HEK293 (cell line): Measurements from ENCODE around the gene CHL1.

Source experiments
- CTCF ChIA-PET: fragments of 350-600 bp; formaldehyde crosslinking; extraction: SDS; loops from one replicate; lab custom pipeline; 2021; ENCODE audit warnings: antibody characterized with exemption; lab: Yijun Ruan, JAX
- POLR2A ChIA-PET: fragments of 300-600 bp; formaldehyde crosslinking; extraction: SDS; loops from one replicate; lab custom pipeline; 2020; ENCODE audit warnings: antibody characterized with exemption, inconsistent platforms; lab: Yijun Ruan, JAX
- H3K27ac ChIP-seq: fragments of 200-500 bp; sonication (Bioruptor generic); 2 replicates; pipeline ENCODE4 v1.5.1; 2014; ENCODE audit warnings: low read depth, low read length, control low read depth, inconsistent platforms; ENCODE audit errors: extremely low read depth
- H3K36me3 ChIP-seq, 2 experiments: fragments of 200-500 bp in 1 of 2; sonication (Bioruptor generic) in 1 of 2; 1 replicate in 1 of 2; 2 replicates in 1 of 2; pipeline ENCODE4 v1.5.1; 2014 to 2017; ENCODE audit warnings: inconsistent platforms in 2 of 2, low read length in 2 of 2; ENCODE audit not compliant: control insufficient read depth in 2 of 2, insufficient read depth in 1 of 2
- H3K4me1 ChIP-seq: fragments of 200-500 bp; sonication (Bioruptor generic); 2 replicates; pipeline ENCODE4 v1.5.1; 2014; ENCODE audit warnings: mild to moderate bottlenecking, low read length, inconsistent platforms; ENCODE audit not compliant: control insufficient read depth, insufficient read depth
- H3K4me3 ChIP-seq: 2 replicates; pipeline ENCODE4 v1.5.1; 2011; ENCODE audit warnings: low read depth, mild to moderate bottlenecking, control low read depth, low read length, moderate library complexity
- H3K9me3 ChIP-seq: fragments of 200-500 bp; sonication (Bioruptor generic); 2 replicates; pipeline ENCODE4 v1.5.1; 2014; ENCODE audit warnings: low read depth, low read length, inconsistent platforms; ENCODE audit not compliant: control insufficient read depth, insufficient read depth
- KLF10 ChIP-seq: fragments of 450-650 bp; IDR thresholded peaks from 2 replicates; pipeline ENCODE4 v1.5.1; 2018; ENCODE audit warnings: missing biosample characterization, mild to moderate bottlenecking, missing genetic modification characterization
- KLF9 ChIP-seq: fragments of 450-650 bp; formaldehyde crosslinking; IDR thresholded peaks from 2 replicates; pipeline ENCODE4 v1.5.1; 2016; ENCODE audit warnings: missing biosample characterization, missing genetic modification characterization, low read depth
- TRIM28 ChIP-seq: IDR thresholded peaks from 2 replicates; pipeline ENCODE4 v1.6.1; 2011; ENCODE audit warnings: low read length, control low read depth, borderline replicate concordance
- YY1 ChIP-seq: fragments of 450-650 bp; formaldehyde crosslinking; IDR thresholded peaks from 2 replicates; pipeline ENCODE4 v1.5.1; 2018; ENCODE audit warnings: missing biosample characterization, missing genetic modification characterization
- ZFP69B ChIP-seq: fragments of 450-650 bp; formaldehyde crosslinking; IDR thresholded peaks from 2 replicates; pipeline ENCODE4 v1.5.1; 2016; ENCODE audit warnings: missing biosample characterization, missing genetic modification characterization
- ZNF114 ChIP-seq: fragments of 450-650 bp; formaldehyde crosslinking; IDR thresholded peaks from 2 replicates; pipeline ENCODE4 v1.5.0; 2017; ENCODE audit warnings: missing biosample characterization, missing genetic modification characterization
- ZNF19 ChIP-seq: fragments of 450-650 bp; formaldehyde crosslinking; IDR thresholded peaks from 2 replicates; pipeline ENCODE4; 2016; ENCODE audit warnings: missing biosample characterization, missing genetic modification characterization, low read depth
- ZNF2 ChIP-seq: fragments of 450-650 bp; formaldehyde crosslinking; IDR thresholded peaks from 2 replicates; pipeline ENCODE4 v1.5.1; 2016; ENCODE audit warnings: missing biosample characterization, missing genetic modification characterization
- ZNF202 ChIP-seq: fragments of 450-650 bp; formaldehyde crosslinking; IDR thresholded peaks from 2 replicates; pipeline ENCODE4 v1.5.1; 2016; ENCODE audit warnings: missing biosample characterization, missing genetic modification characterization, borderline replicate concordance
- ZNF24 ChIP-seq: fragments of 450-650 bp; formaldehyde crosslinking; IDR thresholded peaks from 2 replicates; pipeline ENCODE4 v1.5.1; 2016; ENCODE audit warnings: missing biosample characterization, missing genetic modification characterization
- ZNF324 ChIP-seq: fragments of 450-650 bp; formaldehyde crosslinking; IDR thresholded peaks from 2 replicates; pipeline ENCODE4 v1.5.1; 2016; ENCODE audit warnings: missing biosample characterization, missing genetic modification characterization
- ZNF37A ChIP-seq: fragments of 450-650 bp; IDR thresholded peaks from 2 replicates; pipeline ENCODE4 v1.5.1; 2018; ENCODE audit warnings: missing biosample characterization, missing genetic modification characterization
- ZNF404 ChIP-seq: fragments of 450-650 bp; formaldehyde crosslinking; IDR thresholded peaks from 2 replicates; pipeline ENCODE4 v1.5.1; 2017; ENCODE audit warnings: missing biosample characterization, missing genetic modification characterization
- ZNF48 ChIP-seq: fragments of 450-650 bp; formaldehyde crosslinking; IDR thresholded peaks from 2 replicates; pipeline ENCODE4 v1.5.1; 2016; ENCODE audit warnings: missing biosample characterization, missing genetic modification characterization
- ZNF544 ChIP-seq: fragments of 450-650 bp; formaldehyde crosslinking; IDR thresholded peaks from 2 replicates; pipeline ENCODE4 v1.5.0; 2017; ENCODE audit warnings: missing biosample characterization, missing genetic modification characterization
- ZNF548 ChIP-seq: fragments of 450-650 bp; formaldehyde crosslinking; IDR thresholded peaks from 2 replicates; pipeline ENCODE4 v1.5.1; 2016; ENCODE audit warnings: missing biosample characterization, missing genetic modification characterization
- ZNF561 ChIP-seq: fragments of 450-650 bp; IDR thresholded peaks from 2 replicates; pipeline ENCODE4 v1.5.1; 2018; ENCODE audit warnings: missing biosample characterization, missing genetic modification characterization, borderline replicate concordance
- ZNF596 ChIP-seq: fragments of 450-650 bp; IDR thresholded peaks from 2 replicates; pipeline ENCODE4 v1.5.0; 2018; ENCODE audit warnings: missing biosample characterization, mild to moderate bottlenecking, missing genetic modification characterization, moderate library complexity
- ZNF639 ChIP-seq: fragments of 450-650 bp; formaldehyde crosslinking; IDR thresholded peaks from 2 replicates; pipeline ENCODE4 v1.5.1; 2016; ENCODE audit warnings: missing biosample characterization, missing genetic modification characterization
- ZNF837 ChIP-seq: fragments of 450-650 bp; formaldehyde crosslinking; IDR thresholded peaks from 2 replicates; pipeline ENCODE4 v1.5.1; 2016; ENCODE audit warnings: missing biosample characterization, missing genetic modification characterization
- ZSCAN16 ChIP-seq: fragments of 450-650 bp; formaldehyde crosslinking; IDR thresholded peaks from 2 replicates; pipeline ENCODE4 v1.5.1; 2016; ENCODE audit warnings: missing biosample characterization, missing genetic modification characterization
- TF ChIP-seq, protein P1 (sequence below): fragments of 450-650 bp; formaldehyde crosslinking; IDR thresholded peaks from 2 replicates; pipeline ENCODE4 v1.5.1; 2016; ENCODE audit warnings: missing biosample characterization, missing genetic modification characterization, borderline replicate concordance
- TF ChIP-seq, protein P2 (sequence below): fragments of 450-650 bp; formaldehyde crosslinking; IDR thresholded peaks from 2 replicates; pipeline ENCODE4 v1.5.1; 2017; ENCODE audit warnings: missing biosample characterization, missing genetic modification characterization

Gene CHL1

GRCh38 chr3:184976-185375 is 11.6 kb upstream of the CHL1 start:
- H3K9me3 ChIP-seq, result no peaks in the 10 kb centered on the region
- no peak for TF ChIP-seq ZNF48 (tag by site-specific recombination)
- TF ChIP-seq ZFP69B (tag by site-specific recombination), result no peak
- TF ChIP-seq, all 188 proteins: peak for 0
- H3K4me3 ChIP-seq, result no peak overlapping the region
- no peaks in the 10 kb centered on the region for H3K36me3 ChIP-seq
- CTCF ChIA-PET, result interaction anchor here (0.6 to 0.9 kb wide), 4 partner anchors 104 to 245 kb away, joined by 3 to 4 read pairs (median 3); no protein-coding TSS in a partner anchor
- no peaks in the 10 kb centered on the region for H3K4me1 ChIP-seq
- POLR2A ChIA-PET, result no interaction called here
- no peak overlapping the region for H3K27ac ChIP-seq

DNA sequence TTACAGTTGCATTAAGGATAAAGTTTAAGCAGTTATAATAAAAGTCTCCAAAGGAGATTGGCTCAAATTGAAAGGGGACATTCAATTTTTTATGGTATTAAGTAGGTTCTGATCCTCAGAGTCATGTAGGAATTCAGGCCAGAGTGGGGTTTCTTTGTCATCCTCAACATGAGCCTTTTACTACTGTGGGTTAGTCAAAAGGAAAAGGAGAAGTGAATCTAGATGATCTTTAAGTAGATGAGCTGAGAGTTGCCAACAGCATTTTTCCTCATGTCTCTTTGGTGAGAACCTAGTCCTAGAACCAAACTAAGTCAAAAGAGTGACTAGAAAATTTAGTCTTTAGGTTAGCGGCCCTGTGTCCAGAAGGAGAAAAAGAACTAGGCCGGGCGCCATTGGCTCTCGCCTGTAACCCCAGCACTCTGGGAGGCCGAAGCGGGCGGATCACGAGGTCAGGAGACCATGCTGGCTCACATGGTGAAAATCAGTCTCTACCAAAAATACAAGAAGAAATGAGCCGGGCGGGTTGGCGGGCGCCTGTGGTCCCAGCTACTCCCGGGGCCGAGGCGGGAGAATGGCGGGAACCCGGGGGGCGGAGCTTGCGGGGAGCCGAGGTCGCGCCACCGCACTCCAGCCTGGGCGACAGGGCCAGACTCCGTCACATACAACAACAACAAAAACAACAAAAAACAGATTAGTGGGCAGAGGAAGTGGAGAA is 4.2 kb upstream of the CHL1 start:
- H3K9me3 ChIP-seq, result no peaks in the 10 kb centered on the region
- H3K36me3 ChIP-seq, result no peaks in the 10 kb centered on the region
- H3K4me1 ChIP-seq, result no peaks in the 10 kb centered on the region
- TF ChIP-seq KLF10 (tag by site-specific recombination), result no peak
- 0 out of 2 replicates have a peak, but pooled peaks have one; percentile 31 for TF ChIP-seq ZNF202 (tag by site-specific recombination)
- no peak for TF ChIP-seq ZNF837 (tag by site-specific recombination)
- TF ChIP-seq, all 188 proteins: peak for 1
- POLR2A ChIA-PET, result no interaction called here
- H3K4me3 ChIP-seq, result no peak overlapping the region
- CTCF ChIA-PET, result interaction anchor here (0.9 to 1.1 kb wide), 2 partner anchors 16 to 162 kb away, joined by 3 read pairs; no protein-coding TSS in a partner anchor
- no peak overlapping the region for H3K27ac ChIP-seq

- Histone ChIP-seq H3K36me3 (no peaks in the 10 kb centered on the region), H3K4me1 (no peaks in the 10 kb centered on the region), H3K4me3 (no peak overlapping the region), H3K9me3 (no peaks in the 10 kb centered on the region), H3K27ac (no peak overlapping the region)
- CTCF ChIA-PET, result interaction anchor here (1.2 kb wide), 2 partner anchors 13 to 127 kb away, joined by 3 read pairs; no protein-coding TSS in a partner anchor
- POLR2A ChIA-PET, result no interaction called here
- no peak for TF ChIP-seq YY1
- no peak for TF ChIP-seq ZNF324
- no peak for TF ChIP-seq ZNF37A (tag by site-specific recombination)
- no peak for TF ChIP-seq ZSCAN16 (tag by site-specific recombination)
- TF ChIP-seq, protein P1, sequence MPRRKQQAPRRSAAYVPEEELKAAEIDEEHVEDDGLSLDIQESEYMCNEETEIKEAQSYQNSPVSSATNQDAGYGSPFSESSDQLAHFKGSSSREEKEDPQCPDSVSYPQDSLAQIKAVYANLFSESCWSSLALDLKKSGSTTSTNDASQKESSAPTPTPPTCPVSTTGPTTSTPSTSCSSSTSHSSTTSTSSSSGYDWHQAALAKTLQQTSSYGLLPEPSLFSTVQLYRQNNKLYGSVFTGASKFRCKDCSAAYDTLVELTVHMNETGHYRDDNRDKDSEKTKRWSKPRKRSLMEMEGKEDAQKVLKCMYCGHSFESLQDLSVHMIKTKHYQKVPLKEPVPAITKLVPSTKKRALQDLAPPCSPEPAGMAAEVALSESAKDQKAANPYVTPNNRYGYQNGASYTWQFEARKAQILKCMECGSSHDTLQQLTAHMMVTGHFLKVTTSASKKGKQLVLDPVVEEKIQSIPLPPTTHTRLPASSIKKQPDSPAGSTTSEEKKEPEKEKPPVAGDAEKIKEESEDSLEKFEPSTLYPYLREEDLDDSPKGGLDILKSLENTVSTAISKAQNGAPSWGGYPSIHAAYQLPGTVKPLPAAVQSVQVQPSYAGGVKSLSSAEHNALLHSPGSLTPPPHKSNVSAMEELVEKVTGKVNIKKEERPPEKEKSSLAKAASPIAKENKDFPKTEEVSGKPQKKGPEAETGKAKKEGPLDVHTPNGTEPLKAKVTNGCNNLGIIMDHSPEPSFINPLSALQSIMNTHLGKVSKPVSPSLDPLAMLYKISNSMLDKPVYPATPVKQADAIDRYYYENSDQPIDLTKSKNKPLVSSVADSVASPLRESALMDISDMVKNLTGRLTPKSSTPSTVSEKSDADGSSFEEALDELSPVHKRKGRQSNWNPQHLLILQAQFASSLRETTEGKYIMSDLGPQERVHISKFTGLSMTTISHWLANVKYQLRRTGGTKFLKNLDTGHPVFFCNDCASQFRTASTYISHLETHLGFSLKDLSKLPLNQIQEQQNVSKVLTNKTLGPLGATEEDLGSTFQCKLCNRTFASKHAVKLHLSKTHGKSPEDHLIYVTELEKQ (tag by site-specific recombination), result no peak
- no peak for TF ChIP-seq ZNF404
- no peak for TF ChIP-seq ZNF48 (tag by site-specific recombination)
Measured at GRCh38 chr3:194001-194400, 2.6 kb upstream of the CHL1 start.

GRCh38 chr3:194421-194820 is 2.1 kb upstream of the CHL1 start:
- ChIA-PET POLR2A (interaction anchor here (0.6 kb wide), 1 partner anchor 150 kb away, joined by 3 read pairs; no protein-coding TSS in a partner anchor), CTCF (interaction anchor here (1.2 kb wide), 2 partner anchors 13 to 128 kb away, joined by 3 read pairs; no protein-coding TSS in a partner anchor)
- Histone ChIP-seq H3K4me3 (no peak overlapping the region), H3K9me3 (no peaks in the 10 kb centered on the region), H3K4me1 (no peaks in the 10 kb centered on the region), H3K27ac (no peak overlapping the region), H3K36me3 (no peaks in the 10 kb centered on the region)
- TF ChIP-seq ZNF2 (tag by site-specific recombination) (no peak), TRIM28 (no peak), ZNF548 (tag by site-specific recombination) (no peak), ZNF544 (tag by site-specific recombination) (no peak), ZNF639 (tag by site-specific recombination) (no peak), KLF10 (tag by site-specific recombination) (no peak), ZNF561 (tag by site-specific recombination) (no peak), ZNF596 (tag by site-specific recombination) (no peak), ZNF114 (no peak), ZNF24 (tag by site-specific recombination) (no peak), KLF9 (no peak), ZNF19 (no peak)
- TF ChIP-seq, protein P2, sequence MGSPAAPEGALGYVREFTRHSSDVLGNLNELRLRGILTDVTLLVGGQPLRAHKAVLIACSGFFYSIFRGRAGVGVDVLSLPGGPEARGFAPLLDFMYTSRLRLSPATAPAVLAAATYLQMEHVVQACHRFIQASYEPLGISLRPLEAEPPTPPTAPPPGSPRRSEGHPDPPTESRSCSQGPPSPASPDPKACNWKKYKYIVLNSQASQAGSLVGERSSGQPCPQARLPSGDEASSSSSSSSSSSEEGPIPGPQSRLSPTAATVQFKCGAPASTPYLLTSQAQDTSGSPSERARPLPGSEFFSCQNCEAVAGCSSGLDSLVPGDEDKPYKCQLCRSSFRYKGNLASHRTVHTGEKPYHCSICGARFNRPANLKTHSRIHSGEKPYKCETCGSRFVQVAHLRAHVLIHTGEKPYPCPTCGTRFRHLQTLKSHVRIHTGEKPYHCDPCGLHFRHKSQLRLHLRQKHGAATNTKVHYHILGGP (tag by site-specific recombination), result no peak
